Esophagus (tissue), 2 donors: ENCODE data around the gene DENND5A. TPM values are rescaled to one million over a fixed set of nuclear protein-coding genes. Genes with fewer than 3 reads are reported as not detected.
"Not testable (repeated sequence)": the region's sequence is repeated elsewhere in the genome, so short reads cannot be mapped to it uniquely, and the experiment has no call there.

Experiments used
- H3K27ac ChIP-seq, 2 donors: one replicate each; pipeline ENCODE4 v1.5.1; 2013; ENCODE audit warnings: low read depth in 2 of 2, mild to moderate bottlenecking in 2 of 2, inconsistent platforms in 1 of 2, low read length in 1 of 2, moderate library complexity in 1 of 2
- H3K27me3 ChIP-seq, 2 donors: one replicate each; pipeline ENCODE4 v1.6.1; 2013; ENCODE audit warnings: low read length in 2 of 2, control low read depth in 1 of 2, mild to moderate bottlenecking in 1 of 2; ENCODE audit not compliant: insufficient read depth in 2 of 2, control insufficient read depth in 1 of 2
- H3K36me3 ChIP-seq, 2 donors: one replicate each; pipeline ENCODE4 v1.6.1; 2013; ENCODE audit warnings: low read length in 1 of 2; ENCODE audit not compliant: control insufficient read depth in 2 of 2, insufficient read depth in 2 of 2
- H3K4me1 ChIP-seq, 2 donors: one replicate each; pipeline ENCODE4 v1.6.1; 2013; ENCODE audit warnings: low read length in 1 of 2; ENCODE audit not compliant: control insufficient read depth in 2 of 2, insufficient read depth in 2 of 2
- H3K4me3 ChIP-seq, 2 donors: one replicate each; pipeline ENCODE4 v1.5.1; 2013; ENCODE audit warnings: low read length in 2 of 2, mild to moderate bottlenecking in 2 of 2, low read depth in 1 of 2, moderate library complexity in 1 of 2
- H3K9me3 ChIP-seq, 2 donors: one replicate each; pipeline ENCODE4 v1.6.1; 2013; ENCODE audit warnings: mild to moderate bottlenecking in 2 of 2, low read depth in 1 of 2, low read length in 1 of 2, moderate library complexity in 1 of 2; ENCODE audit not compliant: control insufficient read depth in 2 of 2, insufficient read depth in 1 of 2
- WGBS, 2 donors: extraction: QIAGEN DNeasy Blood & Tissue Kit; methylation state at CpG; one replicate each; pipeline ENCODE4 v1.1.7; 2013; 5-methylcytosine and 5-hydroxymethylcytosine counted together
- polyA plus RNA-seq, 2 donors: library from polyadenylated mRNA; stranded (reverse); fragments of 200-250 nt; gene quantifications; one replicate each; pipeline ENCODE4 v1.2.3, GENCODE V29; 2013
- donor health status: healthy with polysubstance abuse.
- donor health status: Bipolar disorder and iron deficiency.

DENND5A gene
- polyA plus RNA-seq, 2 donors = 6.9 to 15.4 TPM

DNA sequence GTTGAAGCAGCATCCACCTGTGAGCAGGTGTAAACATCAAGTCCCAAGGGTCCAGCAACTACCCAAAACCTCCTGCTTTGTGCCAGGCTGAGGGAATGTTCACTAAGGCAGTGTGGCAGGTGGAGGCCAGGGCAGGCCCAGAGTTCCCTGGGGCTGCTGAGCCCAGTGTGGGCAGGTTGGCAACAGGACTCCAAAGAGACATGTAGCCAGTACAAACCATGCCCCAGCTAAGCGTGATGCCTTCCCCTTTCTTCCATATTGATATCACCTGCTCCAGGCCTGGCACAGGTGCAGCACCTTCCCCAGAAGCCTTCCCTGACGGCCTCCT lies 143.7 kb downstream of the DENND5A start:
- WGBS, 2 donors = 93 to 98% methylated on average over 2 of the region's 2 CpGs
- H3K4me3 ChIP-seq = no peak overlapping the region
- no peak overlapping the region for H3K27ac ChIP-seq
- H3K27me3 ChIP-seq = no peaks in the 10 kb centered on the region
- H3K36me3 ChIP-seq = no peaks in the 10 kb centered on the region
- no peaks in the 10 kb centered on the region for H3K4me1 ChIP-seq
- no peaks in the 10 kb centered on the region for H3K9me3 ChIP-seq

DNA sequence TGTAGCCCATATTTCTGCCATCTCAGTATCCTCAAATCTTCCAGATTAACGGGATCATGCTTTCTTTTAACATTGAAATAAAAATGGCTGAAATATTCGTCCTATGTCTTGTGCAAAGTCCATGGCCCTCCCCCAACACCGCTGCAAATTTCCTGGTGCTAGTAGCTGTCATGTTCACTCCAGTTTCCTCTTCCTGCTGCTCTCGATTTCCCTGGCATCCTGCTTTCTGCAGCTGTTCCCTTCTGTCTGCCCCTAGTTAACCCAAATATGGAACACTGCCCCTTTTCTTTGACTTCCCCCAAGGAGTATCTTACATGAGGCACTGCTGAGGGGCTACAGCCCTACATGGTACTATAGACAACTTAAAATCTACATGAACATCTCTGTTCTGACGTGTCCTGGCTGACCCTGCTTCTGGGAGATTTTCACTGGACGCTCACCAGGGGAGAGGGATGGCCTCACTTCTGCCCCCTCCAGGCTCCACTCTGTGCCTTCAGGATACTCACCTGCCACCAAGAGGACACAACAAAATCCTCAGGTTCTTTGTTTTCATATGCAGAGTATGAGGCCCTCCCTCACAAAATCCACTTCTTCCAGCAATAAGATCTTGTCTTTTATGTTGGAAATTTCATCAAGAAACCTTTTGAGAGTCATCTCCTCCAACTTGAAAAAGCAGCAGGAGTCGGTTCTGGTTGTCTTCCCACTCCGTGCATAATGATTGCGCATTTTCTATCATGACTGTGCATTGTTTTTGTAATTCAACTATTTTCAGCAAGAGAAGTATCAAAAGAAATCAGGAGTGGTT lies 144.3 kb downstream of the DENND5A start:
- no peaks in the 10 kb centered on the region for H3K4me1 ChIP-seq
- H3K4me3 ChIP-seq = no peak overlapping the region
- WGBS, 2 donors = 74 to 76% methylated on average over 9 of the region's 9 CpGs
- H3K36me3 ChIP-seq = no peaks in the 10 kb centered on the region
- H3K27ac ChIP-seq = no peak overlapping the region
- no peaks in the 10 kb centered on the region for H3K27me3 ChIP-seq
- H3K9me3 ChIP-seq = no peaks in the 10 kb centered on the region

DNA sequence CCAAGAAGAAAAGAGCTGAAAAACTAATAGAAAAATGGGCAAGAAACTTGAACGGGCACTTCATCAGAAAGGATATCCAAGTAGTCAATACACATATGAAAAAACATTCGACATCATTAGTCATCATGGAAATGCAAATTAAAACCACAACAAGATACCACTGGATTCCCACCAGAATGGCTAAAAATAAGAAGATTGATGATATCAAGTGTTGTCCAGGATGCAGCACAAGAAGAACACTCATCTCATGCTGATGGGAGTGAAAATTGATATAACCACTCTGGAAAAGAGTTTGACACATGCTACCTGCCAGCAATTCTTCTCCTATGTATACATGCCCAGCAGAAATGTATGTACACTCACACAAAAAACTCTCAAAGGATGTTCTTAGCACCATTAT lies 146.9 kb downstream of the DENND5A start:
- H3K9me3 ChIP-seq = no peaks in the 10 kb centered on the region
- H3K4me3 ChIP-seq = no peak overlapping the region
- H3K36me3 ChIP-seq = no peaks in the 10 kb centered on the region
- H3K27me3 ChIP-seq = no peaks in the 10 kb centered on the region
- H3K27ac ChIP-seq = no peak overlapping the region
- H3K4me1 ChIP-seq = no peaks in the 10 kb centered on the region
- 85 to 89% methylated on average over 2 of the region's 2 CpGs for WGBS, 2 donors

DNA sequence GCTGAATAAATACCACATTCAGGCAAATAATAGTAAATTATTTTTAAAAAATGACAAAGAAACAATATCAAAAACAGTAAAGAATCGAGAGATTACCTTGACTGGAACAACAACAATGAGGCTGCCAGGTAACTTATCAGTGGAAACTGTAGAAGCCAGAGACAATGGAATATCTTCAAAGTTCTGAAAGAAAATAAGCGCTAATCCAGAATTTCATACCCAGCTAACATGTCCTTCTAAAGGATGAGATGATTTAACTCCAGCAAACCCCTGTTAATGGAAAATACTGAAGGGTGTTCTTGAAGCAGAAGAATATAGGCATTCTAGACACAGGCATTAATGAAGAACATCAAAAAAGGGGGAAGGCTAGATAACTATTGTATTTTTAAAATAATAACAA lies 153.1 kb downstream of the DENND5A start:
- H3K36me3 ChIP-seq = no peaks in the 10 kb centered on the region
- no peaks in the 10 kb centered on the region for H3K9me3 ChIP-seq
- 96 to 97% methylated on average over 2 of the region's 2 CpGs for WGBS, 2 donors
- H3K4me3 ChIP-seq = no peak overlapping the region
- H3K27me3 ChIP-seq = no peaks in the 10 kb centered on the region
- no peak overlapping the region for H3K27ac ChIP-seq
- no peaks in the 10 kb centered on the region for H3K4me1 ChIP-seq

DNA sequence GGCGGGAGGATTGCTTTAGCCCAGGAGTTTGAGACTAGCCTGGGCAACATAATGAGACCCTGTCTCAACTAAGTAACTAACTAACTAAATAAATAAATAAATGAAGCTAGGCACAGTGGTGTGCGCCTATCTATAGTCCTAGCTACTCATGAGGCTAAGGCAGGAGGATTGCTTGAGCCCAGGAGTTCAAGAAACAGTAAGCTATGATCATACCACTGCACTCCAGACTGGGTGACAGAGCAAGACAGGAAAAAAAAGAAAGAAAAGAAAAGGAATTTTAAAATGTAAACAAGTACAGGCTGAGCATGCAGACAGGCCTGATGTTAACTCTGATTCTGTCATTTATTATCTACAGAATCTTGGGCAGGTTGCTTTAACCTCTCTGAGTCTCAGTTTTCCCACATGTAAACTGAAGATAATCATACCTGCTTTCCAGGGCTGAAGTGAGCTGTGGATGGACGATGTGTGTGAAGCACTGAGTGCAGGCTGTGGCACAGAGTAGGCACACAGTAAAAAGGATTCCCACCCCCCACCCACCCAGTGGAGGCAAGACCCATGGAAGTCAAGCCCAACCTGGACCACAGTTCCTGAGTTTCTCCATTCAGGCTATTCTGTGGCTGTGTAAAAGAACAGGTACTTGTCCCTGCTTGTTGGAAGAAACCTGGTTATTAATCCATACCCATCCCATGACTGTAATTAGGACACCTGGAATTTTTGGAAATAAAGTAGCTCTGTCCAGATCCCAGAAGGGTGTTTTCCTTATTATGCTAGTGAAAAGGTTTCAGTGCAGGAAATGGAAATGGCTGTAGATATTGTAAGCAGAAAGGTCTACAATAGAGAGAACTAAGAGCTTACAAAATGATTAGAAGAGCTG lies 155.1 kb downstream of the DENND5A start:
- 78 to 83% methylated on average over 3 of the region's 3 CpGs for WGBS, 2 donors
- H3K27me3 ChIP-seq = no peaks in the 10 kb centered on the region
- H3K36me3 ChIP-seq = no peaks in the 10 kb centered on the region
- no peak overlapping the region for H3K4me3 ChIP-seq
- no peaks in the 10 kb centered on the region for H3K4me1 ChIP-seq
- no peaks in the 10 kb centered on the region for H3K9me3 ChIP-seq
- no peak overlapping the region for H3K27ac ChIP-seq

DNA sequence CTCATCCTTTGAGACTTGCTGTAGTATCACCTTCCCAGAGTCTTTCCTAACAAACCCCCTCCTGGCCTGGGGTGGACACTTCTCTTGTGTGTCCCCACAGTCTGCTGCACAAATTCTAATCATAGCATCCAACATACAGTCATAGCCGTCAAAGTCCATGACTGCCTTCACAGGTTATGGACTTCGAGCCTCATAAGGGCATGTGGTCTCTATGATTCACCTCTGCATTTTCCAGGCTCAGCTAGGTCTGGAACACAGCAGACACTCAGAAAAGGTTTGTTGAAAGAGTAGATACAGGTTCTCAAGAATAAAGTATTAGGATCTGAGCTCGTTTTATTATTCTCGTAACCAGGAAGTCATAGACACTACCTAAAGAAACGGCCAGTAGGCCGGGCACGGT lies 160.6 kb downstream of the DENND5A start:
- no peaks in the 10 kb centered on the region for H3K27me3 ChIP-seq
- no peaks in the 10 kb centered on the region for H3K36me3 ChIP-seq
- no peak overlapping the region for H3K27ac ChIP-seq
- H3K4me1 ChIP-seq = peaks cover 0 to 2% of the 10 kb centered on the region in 2 donors
- 92 to 94% methylated on average over 7 of the region's 7 CpGs for WGBS, 2 donors
- H3K9me3 ChIP-seq = no peaks in the 10 kb centered on the region
- no peak overlapping the region for H3K4me3 ChIP-seq

DNA sequence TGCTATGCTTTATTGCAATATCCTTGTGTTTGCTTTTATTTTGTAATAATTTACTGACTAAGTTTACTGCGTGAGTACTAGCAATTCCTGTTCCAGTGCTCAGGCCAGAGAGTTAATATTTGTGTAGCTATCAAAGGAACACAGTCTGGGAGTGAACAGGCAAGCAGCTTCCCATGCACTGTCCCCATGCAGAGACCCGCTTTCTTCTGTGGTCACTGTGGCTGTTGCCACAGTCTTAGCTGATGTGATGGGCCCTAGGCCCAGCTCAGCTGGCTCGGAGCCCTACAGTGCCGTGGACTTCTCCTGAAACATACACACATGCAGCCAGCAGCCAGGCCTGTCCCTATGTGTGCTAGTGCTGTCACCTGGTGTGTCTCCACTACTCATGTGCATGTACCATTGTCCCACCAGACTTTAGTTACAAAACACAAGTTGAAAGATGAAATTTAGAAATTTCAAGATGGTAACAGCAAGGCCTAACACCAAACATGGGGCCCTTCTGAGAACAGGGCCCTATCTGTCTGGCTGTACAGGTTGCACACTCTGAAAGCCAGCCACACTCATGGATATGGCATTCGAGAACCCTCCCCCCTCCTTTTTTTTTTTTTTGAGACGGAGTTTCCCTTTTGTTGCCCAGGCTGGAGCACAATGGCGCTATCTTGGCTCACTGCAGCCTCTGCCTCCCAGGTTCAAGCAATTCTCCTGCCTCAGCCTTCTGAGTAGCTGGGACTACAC lies 161.4 kb downstream of the DENND5A start:
- H3K27me3 ChIP-seq = no peaks in the 10 kb centered on the region
- no peak overlapping the region for H3K27ac ChIP-seq
- H3K9me3 ChIP-seq = no peaks in the 10 kb centered on the region
- H3K4me3 ChIP-seq = no peak overlapping the region
- peaks cover 0 to 2% of the 10 kb centered on the region in 2 donors for H3K4me1 ChIP-seq
- 80 to 92% methylated on average over 7 of the region's 7 CpGs for WGBS, 2 donors
- H3K36me3 ChIP-seq = no peaks in the 10 kb centered on the region

DNA sequence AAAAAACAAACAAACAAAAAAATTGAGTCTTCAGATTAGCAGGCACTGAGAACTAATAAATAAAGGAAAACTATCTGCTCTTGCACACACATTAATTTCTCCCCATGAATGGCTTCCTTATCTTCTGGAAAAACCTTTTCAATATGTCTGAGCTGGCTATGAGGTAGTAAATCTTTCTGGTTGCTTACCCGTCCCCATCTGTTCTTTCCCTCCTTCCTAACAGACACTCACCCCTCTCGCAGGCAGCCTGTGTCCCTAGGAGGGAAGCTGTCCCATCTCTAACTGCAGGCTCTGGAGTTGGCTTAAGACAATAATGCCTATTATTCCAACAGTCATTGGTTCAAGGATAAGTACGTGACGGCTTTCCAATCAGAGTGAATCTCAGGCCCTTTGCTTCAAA lies 165.5 kb downstream of the DENND5A start:
- Histone ChIP-seq H3K9me3 (no peaks in the 10 kb centered on the region), H3K27ac (no peak overlapping the region), H3K4me1 (peaks cover 0 to 2% of the 10 kb centered on the region in 2 donors), H3K27me3 (no peaks in the 10 kb centered on the region), H3K36me3 (no peaks in the 10 kb centered on the region), H3K4me3 (no peak overlapping the region)
- 88 to 96% methylated on average over 4 of the region's 4 CpGs for WGBS, 2 donors

DNA sequence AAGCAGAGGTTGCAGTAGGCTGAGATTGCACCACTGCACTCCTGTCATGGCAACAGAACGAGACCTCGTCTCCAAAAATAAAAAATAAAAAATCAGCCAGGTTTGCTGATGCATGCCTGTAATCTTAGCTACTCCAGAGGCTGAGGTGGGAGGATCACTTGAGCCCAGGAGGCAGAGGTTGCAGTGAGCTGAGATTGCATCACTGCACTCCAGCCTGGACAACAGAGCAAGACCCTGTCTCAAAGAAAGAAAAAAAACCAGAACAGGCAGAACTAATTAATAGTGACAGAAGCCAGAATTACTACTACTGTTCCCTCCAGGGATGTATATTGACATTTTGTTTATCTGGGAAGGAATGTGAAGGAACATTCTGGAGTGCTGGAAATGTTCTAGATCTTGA lies 166.7 kb downstream of the DENND5A start:
- not testable (repeated sequence) for H3K9me3 ChIP-seq, H3K4me1 ChIP-seq, H3K36me3 ChIP-seq, H3K27ac ChIP-seq, H3K4me3 ChIP-seq, H3K27me3 ChIP-seq
- WGBS, 2 donors = 71 to 93% methylated on average over 2 of the region's 2 CpGs
